Activated T-helper 9 cell treated with anti-CD3 and anti-CD28 coated beads, Interleukin-2, amount 50 U/mL, for 16 hours (primary cell): ENCODE results near the gene ARHGAP21.

Experiments
- DNase-seq: peaks from one replicate; pipeline ENCODE4 v3.0.0-alpha.2; 2020; ENCODE audit warnings: low read depth

The ARHGAP21 gene

GRCh38 chr10:24574161-24574560, 149.5 kb downstream of the ARHGAP21 start:
- DNase-seq = no peak

GRCh38 chr10:24571870-24572450, 151.7 kb downstream of the ARHGAP21 start:
- no peak for DNase-seq

DNA sequence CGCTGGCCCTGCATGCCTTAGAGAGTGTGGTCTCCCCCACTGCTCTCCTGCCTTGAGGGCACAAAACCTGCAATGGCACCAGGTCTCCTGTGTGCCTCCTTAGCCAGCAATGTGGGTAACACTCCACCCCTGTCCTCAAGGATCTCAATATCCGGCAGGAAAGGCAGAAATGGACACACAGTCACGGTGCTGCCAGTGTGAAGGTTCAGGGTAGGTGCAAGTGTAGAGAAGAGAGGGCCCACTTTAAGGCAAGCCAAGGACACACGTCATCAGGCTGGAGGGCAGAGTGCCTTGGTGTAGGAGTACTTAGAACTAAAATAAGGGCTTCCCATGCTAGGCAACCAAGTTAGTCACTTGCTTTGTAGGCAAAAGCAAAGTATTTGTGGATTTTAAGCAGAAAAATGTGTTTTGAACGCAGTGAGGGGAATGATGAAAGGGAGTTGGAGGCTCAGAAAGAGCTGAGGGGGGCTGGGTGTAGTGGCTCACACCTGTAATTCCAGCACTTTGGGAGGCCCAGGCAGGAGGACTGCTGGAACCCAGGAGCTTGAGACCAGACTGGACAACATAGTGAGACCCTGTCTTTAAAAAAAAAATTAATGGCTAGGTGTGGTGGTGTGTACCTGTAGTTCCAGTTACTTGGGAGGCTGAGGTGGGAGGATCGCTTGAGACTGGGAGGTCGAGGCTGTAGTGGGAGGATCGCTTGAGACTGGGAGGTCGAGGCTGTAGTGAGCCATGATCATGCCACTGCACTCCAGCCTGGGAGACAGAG, 152.8 kb downstream of the ARHGAP21 start:
- no peak for DNase-seq

DNA sequence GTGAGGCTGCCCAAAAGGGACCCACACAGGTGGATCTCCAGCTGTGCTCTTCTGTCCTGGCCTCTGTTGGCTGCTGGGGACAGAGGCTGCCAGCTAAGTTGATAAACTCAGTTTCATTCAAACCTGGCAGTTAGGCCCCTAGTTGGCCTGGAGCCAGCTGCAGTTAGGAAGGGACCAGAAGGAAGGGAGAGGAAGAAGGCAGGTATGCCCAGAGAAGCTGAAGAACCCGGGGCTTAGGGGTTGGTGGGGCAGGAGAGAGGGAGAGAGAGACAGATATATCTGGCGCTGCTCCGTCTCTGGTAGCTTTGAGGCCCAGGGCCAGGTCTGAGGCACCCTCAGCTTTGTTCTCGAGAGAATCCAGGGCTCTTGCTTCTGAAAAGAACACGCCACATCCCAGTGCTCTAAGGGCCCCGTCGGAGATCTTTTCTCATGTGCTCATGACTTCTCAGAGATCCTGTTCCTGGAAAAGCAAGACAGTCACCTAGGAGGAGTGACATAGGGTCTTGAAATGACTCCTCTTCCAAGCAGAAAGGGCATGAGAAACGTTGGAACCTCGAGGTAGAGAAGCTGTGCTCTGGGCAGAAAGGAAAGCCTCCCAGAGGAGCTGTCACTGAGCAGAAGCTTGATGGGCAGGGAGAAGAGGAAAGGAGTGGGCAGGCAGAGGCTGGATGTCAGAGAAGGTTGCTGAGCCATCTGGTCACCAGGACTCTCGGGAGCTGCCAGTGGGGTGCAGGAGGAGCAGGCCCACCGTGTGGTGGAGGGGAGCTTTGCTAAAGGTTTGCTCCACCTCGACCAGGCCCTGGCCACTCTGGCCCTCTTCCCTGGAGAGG, 153.6 kb downstream of the ARHGAP21 start:
- no peak for DNase-seq

GRCh38 chr10:24569330-24569796, 154.3 kb downstream of the ARHGAP21 start:
- no peak for DNase-seq

GRCh38 chr10:24568042-24568441, 155.6 kb downstream of the ARHGAP21 start:
- no peak for DNase-seq

- no peak for DNase-seq
Observed at GRCh38 chr10:24561453-24561852, 162.2 kb downstream of the ARHGAP21 start.

DNA sequence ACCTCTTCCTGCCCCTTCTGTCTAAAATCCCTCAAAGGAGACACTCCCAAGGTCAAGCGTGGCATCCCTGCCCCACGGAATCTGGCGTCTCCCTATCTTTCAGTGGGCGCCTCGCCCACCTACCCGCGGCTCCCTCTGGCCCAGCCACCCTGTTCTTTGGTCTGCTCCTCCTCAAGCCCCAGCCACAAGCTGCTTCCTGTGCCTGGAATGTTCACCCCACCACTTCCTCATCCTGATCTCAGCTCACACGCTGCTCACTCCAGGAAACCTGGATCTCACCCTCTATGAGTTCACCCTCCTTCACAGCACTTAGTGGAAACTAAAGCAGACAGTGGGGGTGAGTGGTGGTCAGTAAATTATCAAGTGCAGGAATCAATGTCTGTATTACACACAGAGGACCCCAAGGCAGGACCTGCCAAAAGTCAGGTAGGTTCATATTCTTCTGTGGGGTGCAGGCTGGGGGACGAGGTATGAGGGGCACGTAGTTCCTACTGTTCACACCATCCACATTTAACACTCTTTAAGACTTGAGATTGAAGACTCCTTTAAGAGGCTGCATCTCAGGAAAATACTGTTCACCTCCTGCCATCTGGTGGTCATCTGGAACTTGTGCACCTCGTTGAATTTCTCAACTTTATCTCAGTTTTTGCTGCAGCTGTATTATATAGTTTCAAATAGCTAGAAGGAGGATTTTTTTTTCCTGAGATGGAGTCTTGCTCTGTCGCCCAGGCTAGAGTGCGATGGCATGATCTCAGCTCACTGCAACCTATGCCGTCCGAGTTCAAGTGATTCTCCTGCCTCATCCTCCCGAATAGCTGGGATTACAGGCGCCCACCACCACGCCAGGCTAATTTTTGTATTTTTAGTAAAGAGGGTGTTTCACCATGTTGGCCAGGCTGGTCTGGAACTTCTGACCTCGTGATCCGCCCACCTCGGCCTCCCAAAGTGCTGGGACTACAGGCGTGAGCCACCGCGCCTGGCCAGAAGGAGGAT, 166.6 kb downstream of the ARHGAP21 start:
- no peak for DNase-seq

DNA sequence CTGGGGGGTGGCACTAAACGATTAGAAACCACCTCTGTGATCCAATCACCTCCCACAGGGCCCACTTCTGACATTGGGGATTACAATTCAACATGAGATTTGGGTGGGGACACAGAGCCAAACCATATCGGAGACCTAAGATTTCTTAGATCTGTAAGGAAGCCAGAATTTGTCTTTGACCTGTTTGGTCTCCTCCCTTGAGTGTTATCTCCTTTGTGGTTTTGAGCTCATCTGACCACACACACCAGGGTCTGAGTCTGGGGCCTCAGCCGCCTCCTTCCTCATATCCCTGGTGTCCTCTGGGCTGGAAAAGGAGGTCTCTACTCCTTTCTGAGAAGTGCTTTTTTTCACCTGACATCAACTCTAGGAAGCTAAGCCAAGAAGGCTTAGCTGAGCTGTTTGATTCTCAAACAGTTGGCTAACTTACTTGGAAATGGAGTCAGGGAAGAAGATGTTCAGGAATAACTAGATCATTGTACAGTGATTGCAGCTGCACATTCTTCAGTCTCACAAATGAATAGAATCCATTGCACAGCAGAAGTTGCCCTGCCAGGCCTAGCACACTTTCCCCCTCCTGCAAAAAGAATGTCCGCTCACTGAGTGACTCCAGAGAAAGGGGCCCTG, 167.4 kb downstream of the ARHGAP21 start:
- DNase-seq = no peak

GRCh38 chr10:24554036-24554435, 169.7 kb downstream of the ARHGAP21 start:
- no peak for DNase-seq

DNA sequence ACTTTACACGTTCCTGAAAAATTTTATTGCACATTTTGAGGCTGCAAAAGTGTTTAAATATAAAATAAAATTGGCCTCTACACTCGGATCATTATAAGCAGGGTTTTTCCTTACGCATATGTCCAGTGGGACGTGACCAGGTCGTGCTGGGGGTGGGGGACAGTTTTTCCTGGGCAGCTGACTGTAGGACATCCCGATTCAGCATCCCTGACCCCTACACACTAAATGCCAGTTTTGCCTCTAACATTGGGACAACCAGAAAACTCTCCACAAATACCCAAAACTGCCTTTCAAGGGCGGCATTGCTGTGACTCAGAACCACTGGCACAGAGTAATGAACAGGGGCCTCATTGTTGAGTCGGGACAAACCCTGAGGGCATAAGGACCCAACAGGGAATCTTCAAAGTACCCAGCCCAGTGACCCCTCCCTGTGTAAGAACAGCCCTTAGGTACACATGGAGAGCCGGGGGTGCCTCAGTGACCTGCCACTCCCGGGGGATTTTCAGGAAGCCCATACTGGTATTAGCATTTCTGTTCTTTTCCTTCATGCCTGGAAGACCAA, 170.6 kb downstream of the ARHGAP21 start:
- DNase-seq = no peak

DNA sequence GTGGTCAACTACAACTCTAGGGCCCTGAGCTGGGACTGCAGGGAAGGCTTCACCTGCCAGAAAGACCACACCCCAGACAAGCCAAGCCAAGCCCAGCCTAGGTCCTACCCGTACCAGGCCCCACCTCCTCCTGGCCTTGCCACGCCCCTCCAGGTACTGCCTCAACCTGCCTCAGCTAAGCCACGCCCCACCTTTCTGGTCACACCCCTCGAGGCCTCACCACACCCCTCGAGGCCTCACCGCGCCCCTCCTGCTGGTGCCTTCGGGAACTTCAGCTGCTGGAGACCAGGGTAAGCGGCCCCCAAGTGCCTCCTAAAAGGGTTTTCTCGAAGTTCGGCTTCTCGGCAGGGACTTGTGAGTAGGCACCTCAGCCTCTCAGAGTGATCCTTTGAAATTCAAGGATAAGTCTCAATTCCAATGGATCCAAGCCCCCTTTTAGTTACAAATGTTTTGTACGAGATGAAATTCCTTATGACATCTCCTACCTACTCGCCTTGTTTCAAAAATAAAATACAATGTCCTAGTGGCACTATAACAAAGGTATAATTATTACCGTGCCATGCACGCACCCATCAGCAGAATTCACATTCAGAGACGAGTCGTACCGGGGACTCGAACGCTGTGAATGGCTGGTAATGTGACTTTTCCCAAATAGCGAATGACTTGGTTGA, 171.2 kb downstream of the ARHGAP21 start:
- no peak for DNase-seq

GRCh38 chr10:24551161-24551560, 172.5 kb downstream of the ARHGAP21 start:
- no peak for DNase-seq

DNA sequence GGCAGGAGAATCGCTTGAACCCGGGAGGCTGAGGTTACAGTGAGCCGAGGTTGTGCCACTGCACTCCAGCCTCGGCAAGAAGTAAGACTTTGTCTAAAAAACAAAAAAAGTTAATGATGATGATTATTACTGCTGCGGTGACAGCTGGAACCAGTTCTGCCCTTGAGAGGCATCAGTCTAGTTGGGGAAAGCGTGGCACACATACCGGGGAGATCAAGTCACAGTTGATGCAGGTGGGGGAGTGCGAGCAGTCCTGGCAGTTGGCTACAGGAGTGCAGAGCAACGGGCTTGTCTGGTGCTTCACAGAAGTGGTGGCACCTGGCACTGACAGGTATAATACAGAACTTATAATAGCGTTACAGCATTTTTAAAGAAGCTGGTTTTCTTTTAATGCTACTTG, 173.0 kb downstream of the ARHGAP21 start:
- no peak for DNase-seq

- DNase-seq = no peak
Observed at GRCh38 chr10:24545585-24545984, 178.1 kb downstream of the ARHGAP21 start.

GRCh38 chr10:24544776-24545175, 178.9 kb downstream of the ARHGAP21 start:
- DNase-seq = no peak

- no peak for DNase-seq
Observed at GRCh38 chr10:24542314-24543270, 181.1 kb downstream of the ARHGAP21 start.

GRCh38 chr10:24541239-24541753, 182.4 kb downstream of the ARHGAP21 start:
- DNase-seq = no peak

DNA sequence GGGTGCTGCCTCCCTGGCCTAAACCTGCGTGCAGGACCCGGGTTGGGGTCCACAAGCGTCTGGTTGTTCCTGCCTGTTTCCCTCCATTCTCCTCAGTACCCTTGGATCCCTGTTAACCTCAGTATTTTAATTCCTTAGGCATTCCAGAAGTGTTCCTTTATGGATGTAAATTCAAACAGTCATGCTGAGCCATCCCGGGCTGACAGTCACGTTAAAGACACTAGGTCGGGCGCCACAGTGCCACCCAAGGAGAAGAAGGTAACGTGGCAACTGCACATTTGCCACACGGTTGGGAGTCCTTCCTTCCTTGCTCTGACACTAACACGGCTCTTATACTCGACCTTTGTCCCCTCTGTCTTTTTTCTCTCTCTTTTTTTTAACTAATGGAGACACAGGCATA, 187.1 kb downstream of the ARHGAP21 start:
- no peak for DNase-seq
